ENCODE measurements around the gene ZNF644. TPM values are rescaled to one million over a fixed set of nuclear protein-coding genes. Genes with fewer than 3 reads are reported as not detected.

ZNF644 gene
- total and polyA plus RNA-seq, 2 donors (not counting 1 experiment from before 2014, with no cell fraction given): 9.6 to 124 TPM

DNA sequence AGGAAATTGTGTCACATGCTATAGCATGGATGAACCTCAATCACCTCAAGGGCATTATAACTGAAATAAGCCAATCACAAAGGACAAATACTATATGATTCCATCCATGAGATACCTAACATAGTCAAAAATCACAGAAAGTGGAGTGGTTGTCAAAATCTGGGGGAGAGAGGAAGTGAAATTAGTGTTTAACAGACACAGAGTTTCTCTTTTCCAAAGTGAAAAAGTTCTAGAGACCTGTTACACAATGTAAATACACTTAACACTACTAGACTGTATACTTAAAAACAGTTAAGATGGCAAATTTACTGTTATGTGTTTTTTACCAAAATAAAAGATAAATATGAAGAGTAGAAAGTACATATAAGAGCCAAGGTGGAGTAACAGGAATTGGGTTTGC lies 31.8 kb downstream of the ZNF644 start:
- no peaks in the 10 kb centered on the region for H3K27me3 ChIP-seq (replicated peaks in 1 of 4; ENCODE audit: control extremely low read depth in 1 of 4, control insufficient read depth in 3 of 4, insufficient read depth in 4 of 4, low read length in 3 of 4)
- H3K9me3 ChIP-seq (ENCODE audit: control extremely low read depth in 1 of 3, control insufficient read depth in 2 of 3, insufficient read depth in 1 of 3, low read length in 2 of 3): peaks cover 3 to 10% (median 5%) of the 10 kb centered on the region in 3 donors
- ATAC-seq (ENCODE audit: low read depth) (no peak), DNase-seq (peak; percentile 29)
- Mint-ChIP-seq H3K9me3 (ENCODE audit: insufficient read depth) (no peaks in the 10 kb centered on the region), H3K27me3 (no peaks in the 10 kb centered on the region), H3K27ac (peak overlapping the region; percentile 37), H3K4me1 (peaks cover 84% of the 10 kb centered on the region), H3K4me3 (peak overlapping the region; percentile 40)
- CTCF ChIA-PET: no interaction called here
- no peak for TF ChIP-seq EZH2 (IDR thresholded peaks at IDR 0.05; ENCODE audit: borderline replicate concordance, insufficient read depth, low read depth, low read length, poor library complexity, severe bottlenecking)
- TF ChIP-seq, protein P1, sequence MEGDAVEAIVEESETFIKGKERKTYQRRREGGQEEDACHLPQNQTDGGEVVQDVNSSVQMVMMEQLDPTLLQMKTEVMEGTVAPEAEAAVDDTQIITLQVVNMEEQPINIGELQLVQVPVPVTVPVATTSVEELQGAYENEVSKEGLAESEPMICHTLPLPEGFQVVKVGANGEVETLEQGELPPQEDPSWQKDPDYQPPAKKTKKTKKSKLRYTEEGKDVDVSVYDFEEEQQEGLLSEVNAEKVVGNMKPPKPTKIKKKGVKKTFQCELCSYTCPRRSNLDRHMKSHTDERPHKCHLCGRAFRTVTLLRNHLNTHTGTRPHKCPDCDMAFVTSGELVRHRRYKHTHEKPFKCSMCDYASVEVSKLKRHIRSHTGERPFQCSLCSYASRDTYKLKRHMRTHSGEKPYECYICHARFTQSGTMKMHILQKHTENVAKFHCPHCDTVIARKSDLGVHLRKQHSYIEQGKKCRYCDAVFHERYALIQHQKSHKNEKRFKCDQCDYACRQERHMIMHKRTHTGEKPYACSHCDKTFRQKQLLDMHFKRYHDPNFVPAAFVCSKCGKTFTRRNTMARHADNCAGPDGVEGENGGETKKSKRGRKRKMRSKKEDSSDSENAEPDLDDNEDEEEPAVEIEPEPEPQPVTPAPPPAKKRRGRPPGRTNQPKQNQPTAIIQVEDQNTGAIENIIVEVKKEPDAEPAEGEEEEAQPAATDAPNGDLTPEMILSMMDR (IDR thresholded peaks at IDR 0.05): no peak
- POLR2A ChIA-PET: no interaction called here
- no peak overlapping the region for H3K4me3 ChIP-seq (ENCODE audit: control extremely low read depth in 1 of 5, extremely low read depth in 1 of 5, insufficient read depth in 1 of 5, low read depth in 2 of 5, low read length in 4 of 5)
- H3K36me3 ChIP-seq (replicated peaks in 1 of 2; ENCODE audit: control extremely low read depth in 1 of 2, control insufficient read depth in 1 of 2, extremely low read depth in 1 of 2, insufficient read depth in 2 of 2, low read length in 1 of 2): peaks cover 0 to 4% of the 10 kb centered on the region in 2 experiments
- intact Hi-C loops (cut with micrococcal nuclease): loop anchor here (2.0 to 5.0 kb wide), 2 partner anchors 13 to 32 kb away; partner anchors contain the start of gene ZNF644
- peak overlapping the region; percentile 22 for H3K9ac ChIP-seq (ENCODE audit: low read length)
- peak overlapping the region; percentile 39 to 75 for H3K27ac ChIP-seq (ENCODE audit: low read length in 2 of 2)
- H2AFZ ChIP-seq (ENCODE audit: insufficient read depth, low read depth, low read length, poor library complexity, severe bottlenecking): no peak overlapping the region
- peaks cover 31 to 61% of the 10 kb centered on the region in 2 donors for H3K4me1 ChIP-seq (ENCODE audit: control insufficient read depth in 2 of 2, insufficient read depth in 2 of 2, low read length in 2 of 2)
- peaks cover 94% of the 10 kb centered on the region for H4K20me1 ChIP-seq (ENCODE audit: control insufficient read depth, insufficient read depth, low read length, poor library complexity, severe bottlenecking)
- H3K4me2 ChIP-seq (replicated peaks; ENCODE audit: low read depth, low read length, poor library complexity, severe bottlenecking): peak overlapping the region; percentile 42
- H3K79me2 ChIP-seq (ENCODE audit: control insufficient read depth, insufficient read depth, low read length): peaks cover 98% of the 10 kb centered on the region

DNA sequence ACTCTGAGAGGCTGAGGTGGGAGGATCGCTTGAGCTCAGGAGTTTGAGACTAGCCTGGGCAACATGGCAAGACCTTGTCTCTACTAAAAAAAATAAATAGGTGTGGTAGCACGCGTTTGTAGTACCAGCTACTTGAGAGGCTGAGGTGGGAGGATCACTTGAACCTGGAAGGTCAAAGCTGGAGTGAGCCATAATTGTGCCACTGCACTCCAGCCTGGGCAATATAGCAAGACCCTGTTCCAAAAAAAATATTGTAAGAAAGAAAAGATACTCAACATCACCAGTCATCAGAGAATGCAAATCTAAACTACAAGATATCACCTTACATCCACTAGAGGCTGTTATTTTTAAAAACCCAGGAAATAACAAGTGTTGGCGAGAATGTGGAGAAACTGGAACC lies 32.5 kb downstream of the ZNF644 start:
- CTCF ChIA-PET: no interaction called here
- peaks cover 81% of the 10 kb centered on the region for H3K4me1 Mint-ChIP-seq

More for the DNA sequence above, 32.5 kb downstream of the ZNF644 start:
- no peak overlapping the region for H2AFZ ChIP-seq (ENCODE audit: insufficient read depth, low read depth, low read length, poor library complexity, severe bottlenecking)
- H3K79me2 ChIP-seq (ENCODE audit: control insufficient read depth, insufficient read depth, low read length): peaks cover 97% of the 10 kb centered on the region
- no peak overlapping the region for H3K4me3 Mint-ChIP-seq
- POLR2A ChIA-PET: no interaction called here
- H3K4me2 ChIP-seq (replicated peaks; ENCODE audit: low read depth, low read length, poor library complexity, severe bottlenecking): no peak overlapping the region
- H3K27ac Mint-ChIP-seq: no peak overlapping the region
- WGBS (ENCODE audit: insufficient coverage): 100% methylated on average over 1 of the region's 4 CpGs
- ATAC-seq (ENCODE audit: low read depth) (no peak), DNase-seq (no peak)
- no peak overlapping the region for H3K9ac ChIP-seq (ENCODE audit: low read length)
- H3K27me3 ChIP-seq (replicated peaks in 1 of 4; ENCODE audit: control extremely low read depth in 1 of 4, control insufficient read depth in 3 of 4, insufficient read depth in 4 of 4, low read length in 3 of 4): no peaks in the 10 kb centered on the region
- no peaks in the 10 kb centered on the region for H3K9me3 Mint-ChIP-seq (ENCODE audit: insufficient read depth)
- intact Hi-C loops (cut with micrococcal nuclease): loop anchor here (5.0 kb wide), 1 partner anchor 33 kb away; the partner anchor contains the start of gene ZNF644
- no peak overlapping the region for H3K4me3 ChIP-seq (ENCODE audit: control extremely low read depth in 1 of 5, extremely low read depth in 1 of 5, insufficient read depth in 1 of 5, low read depth in 2 of 5, low read length in 4 of 5)
- peaks cover 35 to 61% of the 10 kb centered on the region in 2 donors for H3K4me1 ChIP-seq (ENCODE audit: control insufficient read depth in 2 of 2, insufficient read depth in 2 of 2, low read length in 2 of 2)
- H4K20me1 ChIP-seq (ENCODE audit: control insufficient read depth, insufficient read depth, low read length, poor library complexity, severe bottlenecking): peaks cover 93% of the 10 kb centered on the region
- peaks cover 3 to 10% (median 5%) of the 10 kb centered on the region in 3 donors for H3K9me3 ChIP-seq (ENCODE audit: control extremely low read depth in 1 of 3, control insufficient read depth in 2 of 3, insufficient read depth in 1 of 3, low read length in 2 of 3)
- no peak overlapping the region for H3K27ac ChIP-seq (ENCODE audit: low read length in 2 of 2)
- no peaks in the 10 kb centered on the region for H3K27me3 Mint-ChIP-seq
- H3K36me3 ChIP-seq (replicated peaks in 1 of 2; ENCODE audit: control extremely low read depth in 1 of 2, control insufficient read depth in 1 of 2, extremely low read depth in 1 of 2, insufficient read depth in 2 of 2, low read length in 1 of 2): peaks cover 0 to 4% of the 10 kb centered on the region in 2 experiments
- TF ChIP-seq, protein P1 (IDR thresholded peaks at IDR 0.05): no peak
- no peak for TF ChIP-seq EZH2 (IDR thresholded peaks at IDR 0.05; ENCODE audit: borderline replicate concordance, insufficient read depth, low read depth, low read length, poor library complexity, severe bottlenecking)
